Measurements from ENCODE around the gene SRSF6. TPM values are rescaled to one million over a fixed set of nuclear protein-coding genes. Genes with fewer than 3 reads are reported as not detected.

SRSF6 gene
- polyA plus RNA-seq, 2 of the 4 experiments (the other 2 are of a cell fraction): 99.3 to 145 TPM

DNA sequence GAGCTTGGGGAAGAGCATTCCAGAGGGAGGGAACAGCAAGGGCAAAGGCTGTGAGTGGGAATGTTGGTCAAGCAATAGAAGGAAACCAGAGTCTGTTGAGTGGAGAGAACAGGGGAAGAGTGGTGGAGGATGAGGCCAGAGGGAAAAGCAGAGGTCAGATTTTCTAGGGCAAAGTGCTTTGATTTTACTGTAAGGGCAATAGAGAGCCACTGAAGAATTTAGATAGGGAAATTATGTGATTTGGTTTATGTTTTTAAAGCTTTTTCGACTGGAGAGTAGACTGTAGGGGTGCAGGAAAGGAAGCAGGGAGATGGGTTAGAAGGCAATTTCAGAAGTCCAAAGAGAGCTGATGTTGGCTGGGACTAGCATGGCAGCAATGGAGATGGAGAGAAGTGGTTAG is 54.2 kb downstream of the SRSF6 start:
- Histone ChIP-seq H3K4me3 (no peak overlapping the region), H3K9me3 (no peaks in the 10 kb centered on the region), H3K27ac (no peak overlapping the region), H3K4me2 (no peak overlapping the region), H3K4me1 (peaks cover 6% of the 10 kb centered on the region; the same call in 1 of the 3 replicates)
- ChIA-PET POLR2A (no interaction called here), CTCF (no interaction called here)
- FAIRE-seq: no peak
- DNase-seq (ENCODE audit: low read depth in 1 of 2, low spot score in 1 of 2): no peak
- 56% methylated on average over 1 of the region's 1 CpG for WGBS (ENCODE audit: missing lambda C conversion rate)
- ATAC-seq: no peak
- no peak for TF ChIP-seq JUNB (IDR thresholded peaks at IDR 0.05)
- TF ChIP-seq RARB (CRISPR knock-in tag; IDR thresholded peaks at IDR 0.05): no peak
- no peak for TF ChIP-seq KDM1A (IDR thresholded peaks at IDR 0.05; ENCODE audit: low read depth)
- no peak for TF ChIP-seq ZC3H11A (IDR thresholded peaks at IDR 0.05)
- no peak for TF ChIP-seq RCOR1 (IDR thresholded peaks at IDR 0.05; ENCODE audit: low read depth, low read length)
- no peak for TF ChIP-seq TFCP2L1 (CRISPR knock-in tag; IDR thresholded peaks at IDR 0.05)
- TF ChIP-seq EHMT2 (IDR thresholded peaks at IDR 0.05; ENCODE audit: low read depth): no peak
- TF ChIP-seq FOXS1 (CRISPR knock-in tag; IDR thresholded peaks at IDR 0.05): no peak
- TF ChIP-seq, protein P1, sequence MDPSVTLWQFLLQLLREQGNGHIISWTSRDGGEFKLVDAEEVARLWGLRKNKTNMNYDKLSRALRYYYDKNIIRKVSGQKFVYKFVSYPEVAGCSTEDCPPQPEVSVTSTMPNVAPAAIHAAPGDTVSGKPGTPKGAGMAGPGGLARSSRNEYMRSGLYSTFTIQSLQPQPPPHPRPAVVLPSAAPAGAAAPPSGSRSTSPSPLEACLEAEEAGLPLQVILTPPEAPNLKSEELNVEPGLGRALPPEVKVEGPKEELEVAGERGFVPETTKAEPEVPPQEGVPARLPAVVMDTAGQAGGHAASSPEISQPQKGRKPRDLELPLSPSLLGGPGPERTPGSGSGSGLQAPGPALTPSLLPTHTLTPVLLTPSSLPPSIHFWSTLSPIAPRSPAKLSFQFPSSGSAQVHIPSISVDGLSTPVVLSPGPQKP (IDR thresholded peaks at IDR 0.05; ENCODE audit: low read depth, low read length): no peak
- TF ChIP-seq SREBF2 (IDR thresholded peaks at IDR 0.05): no peak
- TF ChIP-seq SMC3 (IDR thresholded peaks at IDR 0.05): no peak
- TF ChIP-seq ZSCAN20 (CRISPR knock-in tag; IDR thresholded peaks at IDR 0.05): no peak
- no peak for TF ChIP-seq EHF (CRISPR knock-in tag; IDR thresholded peaks at IDR 0.05)
- no peak for TF ChIP-seq CEBPB (IDR thresholded peaks at IDR 0.05)
- TF ChIP-seq GATA3 (IDR thresholded peaks at IDR 0.05; ENCODE audit: borderline replicate concordance): no peak
- no peak for TF ChIP-seq KDM5A (IDR thresholded peaks at IDR 0.05)

DNA sequence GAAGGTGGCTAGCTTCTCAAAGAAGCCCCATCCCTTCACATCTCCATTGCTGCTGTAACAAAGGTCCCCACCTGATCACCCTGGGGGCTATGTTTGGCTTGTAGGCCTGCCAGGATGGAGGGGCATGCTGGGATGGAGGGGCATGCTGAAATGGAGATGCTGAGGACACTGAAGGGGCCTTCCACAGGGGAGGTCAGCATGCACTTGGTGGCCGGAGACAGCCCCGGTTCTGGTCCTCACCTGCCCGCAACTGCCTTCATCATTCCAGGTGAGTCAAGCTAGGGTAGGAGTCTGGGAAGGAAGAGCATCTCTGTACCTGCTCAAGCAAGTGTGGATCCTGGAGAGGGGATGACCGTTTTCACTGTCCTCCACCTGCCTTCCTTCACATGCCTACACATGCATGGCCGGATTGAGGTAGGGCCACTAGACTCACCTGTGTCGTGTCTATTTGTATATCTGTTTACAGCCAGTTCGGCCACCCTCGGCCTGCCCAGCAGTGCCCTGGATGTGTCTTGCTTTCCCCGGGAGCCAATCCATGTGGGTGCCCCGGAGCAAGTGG is 55.8 kb downstream of the SRSF6 start:
- WGBS (ENCODE audit: missing lambda C conversion rate): 93% methylated on average over 10 of the region's 10 CpGs
- ChIA-PET POLR2A (no interaction called here), CTCF (interaction anchor here (1.4 kb wide), 1 partner anchor 24 kb away, joined by 5 read pairs; no protein-coding TSS in a partner anchor)
- Histone ChIP-seq H3K9me3 (no peaks in the 10 kb centered on the region), H3K4me2 (no peak overlapping the region), H3K27ac (no peak overlapping the region), H3K4me1 (no peaks in the 10 kb centered on the region; the same call in 2 of the 3 replicates), H3K4me3 (no peak overlapping the region)
- TF ChIP-seq NR3C1 (IDR thresholded peaks at IDR 0.05) (no peak), MYC (IDR thresholded peaks at IDR 0.05; ENCODE audit: borderline replicate concordance, low read length) (no peak), SREBF2 (IDR thresholded peaks at IDR 0.05) (no peak), RCOR1 (IDR thresholded peaks at IDR 0.05; ENCODE audit: low read depth, low read length) (no peak), HEYL (CRISPR knock-in tag; IDR thresholded peaks at IDR 0.05) (no peak), MAZ (IDR thresholded peaks at IDR 0.05; ENCODE audit: borderline replicate concordance, low read depth, low read length) (no peak), CBX8 (IDR thresholded peaks at IDR 0.05) (no peak), GATA3 (IDR thresholded peaks at IDR 0.05; ENCODE audit: borderline replicate concordance) (no peak), TFCP2L1 (CRISPR knock-in tag; IDR thresholded peaks at IDR 0.05) (no peak), FOSB (CRISPR knock-in tag; IDR thresholded peaks at IDR 0.05) (no peak)
- TF ChIP-seq, protein P2, sequence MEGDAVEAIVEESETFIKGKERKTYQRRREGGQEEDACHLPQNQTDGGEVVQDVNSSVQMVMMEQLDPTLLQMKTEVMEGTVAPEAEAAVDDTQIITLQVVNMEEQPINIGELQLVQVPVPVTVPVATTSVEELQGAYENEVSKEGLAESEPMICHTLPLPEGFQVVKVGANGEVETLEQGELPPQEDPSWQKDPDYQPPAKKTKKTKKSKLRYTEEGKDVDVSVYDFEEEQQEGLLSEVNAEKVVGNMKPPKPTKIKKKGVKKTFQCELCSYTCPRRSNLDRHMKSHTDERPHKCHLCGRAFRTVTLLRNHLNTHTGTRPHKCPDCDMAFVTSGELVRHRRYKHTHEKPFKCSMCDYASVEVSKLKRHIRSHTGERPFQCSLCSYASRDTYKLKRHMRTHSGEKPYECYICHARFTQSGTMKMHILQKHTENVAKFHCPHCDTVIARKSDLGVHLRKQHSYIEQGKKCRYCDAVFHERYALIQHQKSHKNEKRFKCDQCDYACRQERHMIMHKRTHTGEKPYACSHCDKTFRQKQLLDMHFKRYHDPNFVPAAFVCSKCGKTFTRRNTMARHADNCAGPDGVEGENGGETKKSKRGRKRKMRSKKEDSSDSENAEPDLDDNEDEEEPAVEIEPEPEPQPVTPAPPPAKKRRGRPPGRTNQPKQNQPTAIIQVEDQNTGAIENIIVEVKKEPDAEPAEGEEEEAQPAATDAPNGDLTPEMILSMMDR (IDR thresholded peaks at IDR 0.05): no peak
- TF ChIP-seq, protein P3, sequence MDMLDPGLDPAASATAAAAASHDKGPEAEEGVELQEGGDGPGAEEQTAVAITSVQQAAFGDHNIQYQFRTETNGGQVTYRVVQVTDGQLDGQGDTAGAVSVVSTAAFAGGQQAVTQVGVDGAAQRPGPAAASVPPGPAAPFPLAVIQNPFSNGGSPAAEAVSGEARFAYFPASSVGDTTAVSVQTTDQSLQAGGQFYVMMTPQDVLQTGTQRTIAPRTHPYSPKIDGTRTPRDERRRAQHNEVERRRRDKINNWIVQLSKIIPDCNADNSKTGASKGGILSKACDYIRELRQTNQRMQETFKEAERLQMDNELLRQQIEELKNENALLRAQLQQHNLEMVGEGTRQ (IDR thresholded peaks at IDR 0.05): no peak
- TF ChIP-seq, protein P4, sequence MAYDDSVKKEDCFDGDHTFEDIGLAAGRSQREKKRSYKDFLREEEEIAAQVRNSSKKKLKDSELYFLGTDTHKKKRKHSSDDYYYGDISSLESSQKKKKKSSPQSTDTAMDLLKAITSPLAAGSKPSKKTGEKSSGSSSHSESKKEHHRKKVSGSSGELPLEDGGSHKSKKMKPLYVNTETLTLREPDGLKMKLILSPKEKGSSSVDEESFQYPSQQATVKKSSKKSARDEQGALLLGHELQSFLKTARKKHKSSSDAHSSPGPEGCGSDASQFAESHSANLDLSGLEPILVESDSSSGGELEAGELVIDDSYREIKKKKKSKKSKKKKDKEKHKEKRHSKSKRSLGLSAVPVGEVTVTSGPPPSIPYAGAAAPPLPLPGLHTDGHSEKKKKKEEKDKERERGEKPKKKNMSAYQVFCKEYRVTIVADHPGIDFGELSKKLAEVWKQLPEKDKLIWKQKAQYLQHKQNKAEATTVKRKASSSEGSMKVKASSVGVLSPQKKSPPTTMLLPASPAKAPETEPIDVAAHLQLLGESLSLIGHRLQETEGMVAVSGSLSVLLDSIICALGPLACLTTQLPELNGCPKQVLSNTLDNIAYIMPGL (CRISPR knock-in tag; IDR thresholded peaks at IDR 0.05; ENCODE audit: borderline replicate concordance): no peak
- DNase-seq (ENCODE audit: low read depth in 1 of 2, low spot score in 1 of 2): no peak
- FAIRE-seq: no peak
- ATAC-seq: no peak
